OCI-LY1 (cell line): Measurements from ENCODE around the gene BOD1.

Source experiments
- EZH2 ChIP-seq: fragments of 200-600 bp; sonication (generic), shearing (Covaris generic); IDR thresholded peaks from 2 replicates; pipeline ENCODE4 v1.8.0; 2017; ENCODE audit warnings: borderline replicate concordance, mixed run types, mild to moderate bottlenecking, antibody characterized with exemption, low read length, moderate library complexity, mixed read lengths
- TF ChIP-seq, protein P1 (sequence below): fragments of 200-600 bp; sonication (generic), shearing (Covaris generic); IDR thresholded peaks from 2 replicates; pipeline ENCODE4 v1.5.1; 2017; ENCODE audit warnings: mild to moderate bottlenecking, antibody characterized with exemption, low read length, moderate library complexity, mixed read lengths

GRCh38 chr5:173577817-173578216 is 38.6 kb downstream of the BOD1 start:
- TF ChIP-seq EZH2: no peak
- TF ChIP-seq, protein P1, sequence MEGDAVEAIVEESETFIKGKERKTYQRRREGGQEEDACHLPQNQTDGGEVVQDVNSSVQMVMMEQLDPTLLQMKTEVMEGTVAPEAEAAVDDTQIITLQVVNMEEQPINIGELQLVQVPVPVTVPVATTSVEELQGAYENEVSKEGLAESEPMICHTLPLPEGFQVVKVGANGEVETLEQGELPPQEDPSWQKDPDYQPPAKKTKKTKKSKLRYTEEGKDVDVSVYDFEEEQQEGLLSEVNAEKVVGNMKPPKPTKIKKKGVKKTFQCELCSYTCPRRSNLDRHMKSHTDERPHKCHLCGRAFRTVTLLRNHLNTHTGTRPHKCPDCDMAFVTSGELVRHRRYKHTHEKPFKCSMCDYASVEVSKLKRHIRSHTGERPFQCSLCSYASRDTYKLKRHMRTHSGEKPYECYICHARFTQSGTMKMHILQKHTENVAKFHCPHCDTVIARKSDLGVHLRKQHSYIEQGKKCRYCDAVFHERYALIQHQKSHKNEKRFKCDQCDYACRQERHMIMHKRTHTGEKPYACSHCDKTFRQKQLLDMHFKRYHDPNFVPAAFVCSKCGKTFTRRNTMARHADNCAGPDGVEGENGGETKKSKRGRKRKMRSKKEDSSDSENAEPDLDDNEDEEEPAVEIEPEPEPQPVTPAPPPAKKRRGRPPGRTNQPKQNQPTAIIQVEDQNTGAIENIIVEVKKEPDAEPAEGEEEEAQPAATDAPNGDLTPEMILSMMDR: no peak
